GM12801 (cell line): ENCODE data around the gene TBX10.

Source experiments
- TF ChIP-seq, protein P1 (sequence below): IDR thresholded peaks from one replicate; pipeline ENCODE4 v1.5.1; 2011; ENCODE audit warnings: control low read depth; ENCODE audit not compliant: insufficient read length; ENCODE audit errors: extremely low read depth

The TBX10 gene

GRCh38 chr11:67608486-67608885 is 31.1 kb downstream of the TBX10 start:
- TF ChIP-seq, protein P1, sequence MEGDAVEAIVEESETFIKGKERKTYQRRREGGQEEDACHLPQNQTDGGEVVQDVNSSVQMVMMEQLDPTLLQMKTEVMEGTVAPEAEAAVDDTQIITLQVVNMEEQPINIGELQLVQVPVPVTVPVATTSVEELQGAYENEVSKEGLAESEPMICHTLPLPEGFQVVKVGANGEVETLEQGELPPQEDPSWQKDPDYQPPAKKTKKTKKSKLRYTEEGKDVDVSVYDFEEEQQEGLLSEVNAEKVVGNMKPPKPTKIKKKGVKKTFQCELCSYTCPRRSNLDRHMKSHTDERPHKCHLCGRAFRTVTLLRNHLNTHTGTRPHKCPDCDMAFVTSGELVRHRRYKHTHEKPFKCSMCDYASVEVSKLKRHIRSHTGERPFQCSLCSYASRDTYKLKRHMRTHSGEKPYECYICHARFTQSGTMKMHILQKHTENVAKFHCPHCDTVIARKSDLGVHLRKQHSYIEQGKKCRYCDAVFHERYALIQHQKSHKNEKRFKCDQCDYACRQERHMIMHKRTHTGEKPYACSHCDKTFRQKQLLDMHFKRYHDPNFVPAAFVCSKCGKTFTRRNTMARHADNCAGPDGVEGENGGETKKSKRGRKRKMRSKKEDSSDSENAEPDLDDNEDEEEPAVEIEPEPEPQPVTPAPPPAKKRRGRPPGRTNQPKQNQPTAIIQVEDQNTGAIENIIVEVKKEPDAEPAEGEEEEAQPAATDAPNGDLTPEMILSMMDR, result no peak

GRCh38 chr11:67607507-67607906 is 32.1 kb downstream of the TBX10 start:
- TF ChIP-seq, protein P1, result no peak

GRCh38 chr11:67606492-67607295 is 32.9 kb downstream of the TBX10 start, which contains the start of gene NDUFV1:
TSS of gene NDUFV1 (plus strand) at chr11:67606936. CDS start at chr11:67607005, 69 bp downstream.
- TF ChIP-seq, protein P1, result no peak

GRCh38 chr11:67606093-67606491 is 33.5 kb downstream of the TBX10 start:
- TF ChIP-seq, protein P1, result no peak

DNA sequence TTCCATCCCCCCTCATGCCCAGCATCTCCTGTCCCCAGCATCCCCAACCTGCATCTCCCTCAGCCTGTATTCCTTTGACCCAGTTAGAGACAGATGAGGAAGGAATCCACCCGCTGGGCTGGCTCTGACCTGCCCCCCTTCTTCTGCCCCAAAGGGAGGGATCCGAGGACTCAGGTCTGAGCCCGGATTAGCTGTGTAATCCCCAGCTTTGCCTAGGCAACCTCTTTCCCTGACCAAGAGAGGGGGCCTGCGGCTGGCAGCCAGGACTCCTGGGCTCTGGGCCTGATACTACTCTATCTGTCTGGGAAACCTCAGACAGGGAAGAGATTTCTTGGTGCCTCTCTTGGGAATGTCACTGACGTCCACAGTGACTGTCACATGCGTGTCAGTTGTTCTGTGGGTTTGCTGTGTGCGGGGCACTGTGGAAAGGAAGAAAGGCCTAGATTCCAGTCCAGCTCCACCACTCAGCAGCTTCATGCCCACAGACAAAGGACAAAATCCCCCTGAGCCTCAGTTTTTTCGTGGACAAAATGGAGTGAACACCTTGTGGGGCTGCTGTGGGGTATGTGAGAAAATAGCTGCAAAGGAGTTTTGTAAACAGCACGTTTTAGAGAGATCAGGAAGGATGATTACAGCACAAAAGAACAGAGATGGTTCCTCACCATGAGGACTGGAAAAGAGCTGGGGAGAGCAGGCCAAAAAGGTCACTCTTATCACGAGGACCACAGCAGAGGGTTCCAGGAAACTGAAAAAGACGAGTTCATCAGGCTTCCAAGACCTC is 34.1 kb downstream of the TBX10 start:
- TF ChIP-seq, protein P1, result no peak

DNA sequence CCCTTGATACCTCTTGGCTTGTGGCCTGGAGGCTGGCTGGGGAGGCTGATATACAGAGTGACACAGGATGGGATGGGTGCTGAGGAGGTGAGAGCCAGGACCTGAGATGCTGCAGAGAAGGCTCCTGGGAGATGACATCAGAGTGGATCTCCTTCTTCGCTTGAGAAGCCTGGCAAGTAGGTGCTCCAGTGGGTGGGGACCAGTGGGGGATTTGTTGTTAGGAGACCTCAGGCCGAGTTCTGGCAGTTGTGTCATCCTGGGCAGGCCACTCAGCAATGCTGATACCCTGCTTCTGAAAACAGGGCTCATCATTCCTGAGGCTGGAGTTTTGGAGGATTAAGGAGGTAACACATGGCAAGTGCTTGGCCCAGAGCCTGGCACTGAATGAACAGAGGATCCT is 34.7 kb downstream of the TBX10 start:
- TF ChIP-seq, protein P1, result no peak

- TF ChIP-seq, protein P1, result no peak
Observed at GRCh38 chr11:67601098-67601497, 38.5 kb downstream of the TBX10 start.
